NCI-H82 treated with DMSO at 0.1 percent for 48 hours (cell line): ENCODE results near the gene OR52K1.

Source experiments
- DNase-seq: peaks from one replicate; lab custom pipeline; 2025; ENCODE audit not compliant: unreplicated experiment; lab: John Stamatoyannopoulos, UW

OR52K1 gene

GRCh38 chr11:4482445-4482844 lies at the start of gene OR52K1:
Gene OR52K1 (plus strand): TSS chr11:4482646. CDS start chr11:4488901, 6,255 bp downstream.
- DNase-seq, result no peak

DNA sequence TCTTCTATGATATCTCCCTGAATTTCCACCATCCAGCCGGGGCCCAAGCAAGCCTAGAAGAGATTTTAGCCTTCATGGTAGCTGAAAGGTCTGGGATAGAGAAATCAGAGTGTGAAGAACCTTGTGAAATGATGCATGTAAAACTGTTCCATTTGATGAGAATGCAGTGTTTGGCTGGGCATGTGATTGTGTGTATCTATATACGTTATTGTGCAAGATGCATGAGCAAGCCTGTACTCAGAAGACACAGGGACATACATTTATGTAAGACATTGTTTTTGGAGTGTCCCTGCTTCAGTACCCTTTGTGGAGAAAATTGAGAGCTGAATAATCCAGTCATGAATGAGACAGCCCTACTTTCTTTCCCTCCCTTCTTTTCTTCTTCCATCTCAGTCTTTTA lies 48.6 kb upstream of the OR52K1 start:
- no peak for DNase-seq

DNA sequence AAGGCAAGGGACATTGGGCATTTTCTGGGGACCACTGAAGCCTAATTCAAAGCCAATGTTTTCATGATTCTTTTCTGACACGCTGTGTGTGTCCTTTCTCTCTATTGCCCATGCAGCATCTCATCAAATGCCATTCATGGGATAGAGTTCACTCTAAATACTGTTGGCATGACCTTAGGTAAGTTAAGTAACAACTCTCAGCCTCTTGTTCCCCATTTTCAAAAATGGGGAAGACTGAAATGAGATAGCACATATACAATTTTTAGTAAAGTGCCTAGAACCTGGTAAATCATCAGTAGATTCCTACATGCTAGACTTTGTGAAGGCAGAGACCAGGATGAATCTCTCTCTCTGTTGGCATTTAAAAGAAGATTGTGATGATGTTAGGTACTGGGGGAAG lies 46.0 kb upstream of the OR52K1 start:
- no peak for DNase-seq

DNA sequence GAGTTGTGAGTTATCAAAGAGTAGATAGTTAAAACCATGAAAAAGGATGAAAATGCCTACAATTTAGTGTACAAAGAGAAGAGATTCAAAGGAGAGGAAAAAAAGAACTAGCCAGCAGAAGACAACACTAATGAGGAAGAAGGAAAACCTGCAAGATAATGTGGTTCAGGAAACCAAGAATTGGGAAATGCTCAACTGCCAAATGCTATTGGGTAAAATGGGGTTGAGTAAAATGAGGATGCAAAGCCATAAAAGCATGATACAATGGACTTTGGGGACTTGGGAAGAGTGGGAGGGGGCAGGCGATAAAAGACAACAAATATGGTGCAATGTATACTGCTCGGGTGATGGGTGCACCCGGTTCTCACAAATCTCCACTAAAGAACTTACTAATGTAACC lies 40.9 kb upstream of the OR52K1 start:
- no peak for DNase-seq

DNA sequence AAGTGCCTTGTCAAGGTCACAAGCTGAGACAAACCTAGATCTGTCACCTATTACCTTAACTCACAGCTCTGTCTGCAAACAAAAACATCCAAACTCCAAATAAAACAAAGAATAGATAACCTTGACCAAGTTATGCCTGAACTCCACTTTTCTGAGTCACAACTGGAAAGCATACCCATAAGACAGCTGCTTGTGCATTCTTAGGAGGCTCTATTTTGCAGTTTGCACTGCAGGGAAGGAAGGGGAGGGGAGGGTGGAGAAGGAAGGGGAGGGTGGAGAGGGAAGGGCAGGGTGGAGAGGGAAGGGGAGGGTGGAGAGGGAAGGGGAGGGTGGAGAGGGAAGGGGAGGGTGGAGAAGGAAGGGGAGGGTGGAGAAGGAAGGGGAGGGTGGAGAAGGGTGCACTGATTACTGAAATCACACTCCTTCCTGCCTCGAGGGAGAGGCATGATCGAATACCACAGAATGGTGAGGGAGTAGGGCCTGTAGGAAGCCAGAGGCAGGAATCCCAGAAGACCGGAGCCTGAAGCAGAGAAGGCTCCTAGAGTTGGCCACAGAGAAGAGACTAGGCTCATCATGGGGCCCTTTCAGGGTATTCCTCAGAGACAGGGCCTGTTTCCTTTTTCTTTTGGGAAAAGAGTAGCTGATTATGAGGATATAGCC lies 39.1 kb upstream of the OR52K1 start:
- DNase-seq, result no peak

GRCh38 chr11:4448995-4449394 lies 33.5 kb upstream of the OR52K1 start, which contains the start of gene OR52K2:
Gene OR52K2 (plus strand): TSS chr11:4449295. CDS start chr11:4449340, 45 bp downstream.
- DNase-seq, result no peak

DNA sequence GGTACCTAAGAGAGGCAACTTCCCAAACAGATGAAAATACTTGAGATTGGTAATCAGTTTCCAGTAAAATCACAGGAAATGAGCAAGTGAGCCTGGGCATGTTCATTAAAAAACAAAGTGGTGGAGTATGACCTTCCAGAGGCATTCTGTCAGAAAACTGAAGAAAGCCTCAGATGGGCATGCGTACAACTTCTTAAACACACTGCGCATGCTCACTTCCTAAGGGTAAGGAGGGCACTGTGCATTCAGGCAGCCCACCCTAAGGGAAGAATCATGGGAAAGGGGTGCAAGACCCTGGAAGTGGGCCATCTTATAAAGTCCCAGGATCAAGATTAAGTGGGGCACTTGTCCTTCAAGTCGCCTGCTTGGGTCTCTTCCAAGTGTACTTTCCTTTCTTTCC lies 29.3 kb upstream of the OR52K1 start:
- DNase-seq, result no peak

DNA sequence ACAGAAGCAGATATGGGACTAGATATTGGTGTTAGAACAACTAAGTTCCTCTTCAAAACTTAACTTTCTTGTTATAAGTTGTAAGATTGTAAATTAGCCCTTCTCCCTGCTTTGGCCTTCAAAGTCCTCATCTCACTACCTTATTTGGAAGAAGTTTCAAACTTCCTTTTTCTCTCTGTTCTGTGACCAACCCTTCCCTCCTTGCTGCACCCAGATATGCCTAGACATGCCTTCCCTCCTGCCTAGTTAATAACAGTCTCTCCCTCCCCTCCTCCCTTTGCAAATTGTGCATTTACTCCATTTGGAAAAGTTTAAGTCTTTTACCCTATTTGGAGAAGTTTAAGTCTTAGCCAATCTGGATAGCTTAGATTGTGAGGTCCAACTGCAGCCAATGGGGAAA lies 28.4 kb upstream of the OR52K1 start:
- DNase-seq, result no peak

DNA sequence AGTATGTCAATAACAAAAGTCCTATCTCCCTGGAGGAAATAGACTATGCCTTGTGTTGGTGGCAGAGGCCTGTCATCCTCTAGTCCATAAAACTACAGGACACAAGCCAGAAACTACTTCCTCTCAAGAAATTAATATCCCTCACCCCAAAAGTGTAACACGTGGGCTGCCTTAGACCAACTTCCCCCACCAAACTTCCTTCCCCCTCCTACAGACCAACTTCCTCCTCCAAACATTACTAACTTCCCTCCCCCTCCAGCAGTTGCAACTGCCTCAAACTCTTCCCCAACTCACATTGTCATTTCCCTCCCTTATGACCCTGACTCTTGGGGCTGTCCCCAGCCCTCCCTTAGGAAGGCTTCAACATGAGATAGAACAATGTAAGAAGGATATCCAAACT lies 27.0 kb upstream of the OR52K1 start:
- DNase-seq, result no peak

DNA sequence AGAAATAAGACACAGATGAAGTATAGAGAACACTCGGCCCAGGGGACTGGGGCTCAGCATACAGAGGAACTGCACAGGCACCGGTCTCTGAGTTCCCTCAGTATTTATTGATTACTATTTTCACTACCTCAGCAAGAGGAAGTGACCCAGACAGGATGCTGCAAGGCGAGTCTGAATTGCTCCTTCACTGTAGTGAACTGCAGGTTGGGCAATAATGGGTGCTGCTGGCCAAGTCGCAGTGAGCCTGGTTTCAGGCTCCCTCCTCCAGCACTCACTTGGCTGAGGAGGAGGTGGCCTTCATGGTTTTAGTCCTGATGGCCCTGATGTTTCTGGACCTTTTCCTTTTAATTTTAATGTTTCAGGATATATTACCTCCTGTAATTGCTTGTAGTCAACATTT lies 22.9 kb upstream of the OR52K1 start:
- DNase-seq, result no peak

DNA sequence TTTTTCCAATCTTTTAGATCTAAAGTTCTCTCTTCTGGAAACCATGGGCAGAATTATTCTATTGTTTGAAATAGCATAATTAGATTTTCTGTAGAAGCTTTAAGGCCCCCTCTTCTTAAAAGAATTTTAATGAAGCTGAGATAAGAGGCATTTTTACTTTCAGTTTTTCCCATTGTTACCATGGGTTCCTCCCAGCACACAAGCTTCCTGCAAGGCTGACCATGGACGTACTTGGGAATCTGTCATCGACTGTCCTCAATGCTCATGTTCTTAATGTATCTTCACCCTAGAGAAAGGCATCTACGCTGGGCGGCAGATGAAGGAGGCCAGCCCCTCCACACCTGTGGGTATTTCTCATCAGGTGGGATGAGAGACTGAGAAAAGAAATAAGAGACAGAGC lies 22.3 kb upstream of the OR52K1 start:
- DNase-seq, result no peak

- DNase-seq, result no peak
These were observed 18.0 kb upstream of the OR52K1 start for GRCh38 chr11:4464216-4465159.

GRCh38 chr11:4465407-4465806 lies 17.0 kb upstream of the OR52K1 start:
- no peak for DNase-seq

DNA sequence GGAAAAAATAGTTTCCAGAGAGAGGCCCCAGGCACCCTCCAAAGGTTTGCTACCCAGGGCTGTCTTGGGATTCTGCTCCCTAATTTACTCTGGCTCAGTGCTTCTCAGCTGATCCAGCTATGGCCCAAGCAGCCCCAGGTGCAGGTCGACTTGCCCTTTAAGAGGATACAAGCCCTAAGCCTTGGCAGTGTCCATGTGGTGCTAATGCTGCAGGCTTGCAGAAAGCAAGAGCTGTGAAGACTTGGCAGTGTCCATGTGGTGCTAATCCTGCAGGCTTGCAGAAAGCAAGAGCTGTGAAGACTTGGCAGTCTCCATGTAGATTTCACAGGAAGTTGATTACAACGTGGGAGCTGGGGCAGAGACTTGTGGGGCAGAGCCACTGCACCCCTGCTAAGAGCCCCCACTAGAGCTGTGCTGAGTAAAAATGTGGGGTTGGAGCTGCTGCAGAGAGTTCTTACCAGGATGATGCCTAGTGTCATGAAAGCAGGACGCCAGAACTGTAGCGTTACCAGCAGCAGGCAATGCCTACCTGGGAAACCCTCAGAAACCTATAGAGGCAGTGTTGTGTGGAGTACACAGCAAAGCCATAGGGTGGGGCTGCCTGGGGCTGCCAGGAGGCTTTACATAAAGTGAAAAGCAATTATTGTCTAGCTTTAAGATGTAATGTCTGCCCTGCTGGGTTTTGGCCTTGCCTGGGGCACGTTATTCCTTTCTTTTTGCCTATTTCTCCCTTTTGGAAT lies 16.1 kb upstream of the OR52K1 start:
- no peak for DNase-seq

- no peak for DNase-seq
These were observed 15.5 kb upstream of the OR52K1 start for GRCh38 chr11:4466871-4467442.

- DNase-seq, result no peak
These were observed 14.4 kb upstream of the OR52K1 start for GRCh38 chr11:4467811-4468606.

DNA sequence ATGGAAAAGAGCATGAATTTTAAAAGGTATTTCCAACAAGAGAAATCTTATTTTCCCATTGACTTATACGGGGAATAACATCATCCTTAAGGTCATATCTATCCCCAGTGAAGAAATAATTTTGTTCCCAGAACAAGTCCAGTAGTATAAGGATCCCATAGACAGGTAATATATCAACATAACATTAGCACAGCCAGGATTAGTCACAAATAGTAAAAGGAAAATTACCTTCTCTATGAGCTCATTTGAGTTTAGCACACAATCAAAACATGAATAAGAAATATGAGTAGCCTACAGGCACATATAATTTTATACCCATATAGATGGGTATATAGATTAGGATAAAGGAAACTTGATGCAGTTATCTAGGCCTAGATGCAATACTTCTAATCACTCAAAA lies 2.8 kb upstream of the OR52K1 start:
- no peak for DNase-seq

GRCh38 chr11:4480577-4481239 lies 1.7 kb upstream of the OR52K1 start:
- no peak for DNase-seq

- DNase-seq, result no peak
These were observed 1.2 kb upstream of the OR52K1 start for GRCh38 chr11:4481240-4481582.

GRCh38 chr11:4484310-4484709 lies 1.9 kb downstream of the OR52K1 start:
- no peak for DNase-seq
